ENCODE results near the gene CEND1.

CEND1 gene

DNA sequence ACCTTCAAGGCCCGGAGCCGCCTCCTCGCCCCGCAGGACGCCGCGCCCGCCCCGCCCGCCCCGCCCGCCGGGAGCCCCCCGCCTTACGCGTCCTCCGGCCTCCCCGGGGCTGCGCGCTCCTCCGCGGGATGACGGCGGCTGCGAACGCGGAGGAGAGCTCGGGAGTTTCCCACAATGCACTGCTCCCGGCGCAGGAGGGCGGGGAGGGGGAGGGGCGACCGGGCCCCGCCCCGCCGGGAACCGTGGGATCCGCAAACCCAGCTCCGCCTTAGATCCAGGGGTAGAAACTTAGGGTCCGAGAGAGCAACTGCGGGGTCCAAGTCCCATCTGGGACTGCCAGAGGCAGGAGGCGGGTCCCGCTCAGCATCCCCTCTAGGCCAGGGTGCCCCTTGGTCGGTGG, at the start of gene CEND1:
Gene CEND1, minus strand, starts transcription at position 148 of the 400 bp plus-strand sequence. CDS start 1,514 bp downstream, outside the sequence.
- DNase-seq, result no peak

DNA sequence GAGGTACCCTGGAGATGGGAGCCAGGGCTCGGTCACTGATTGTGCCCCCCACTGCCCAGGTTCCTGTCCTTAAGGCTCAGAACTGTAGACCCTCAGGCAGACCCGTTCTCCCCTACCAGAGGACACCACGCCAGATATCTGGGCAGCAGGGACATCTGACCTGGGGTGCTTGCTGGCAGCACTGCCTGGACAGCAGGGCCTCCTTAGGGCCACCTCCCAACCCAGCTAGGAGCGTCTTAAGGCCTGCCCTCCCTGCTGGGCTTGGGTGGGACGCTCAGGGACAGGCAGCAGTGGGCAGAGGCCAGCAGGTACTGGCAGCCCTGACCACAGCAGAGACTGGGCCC, 49.4 kb upstream of the CEND1 start:
- no peak for DNase-seq

DNA sequence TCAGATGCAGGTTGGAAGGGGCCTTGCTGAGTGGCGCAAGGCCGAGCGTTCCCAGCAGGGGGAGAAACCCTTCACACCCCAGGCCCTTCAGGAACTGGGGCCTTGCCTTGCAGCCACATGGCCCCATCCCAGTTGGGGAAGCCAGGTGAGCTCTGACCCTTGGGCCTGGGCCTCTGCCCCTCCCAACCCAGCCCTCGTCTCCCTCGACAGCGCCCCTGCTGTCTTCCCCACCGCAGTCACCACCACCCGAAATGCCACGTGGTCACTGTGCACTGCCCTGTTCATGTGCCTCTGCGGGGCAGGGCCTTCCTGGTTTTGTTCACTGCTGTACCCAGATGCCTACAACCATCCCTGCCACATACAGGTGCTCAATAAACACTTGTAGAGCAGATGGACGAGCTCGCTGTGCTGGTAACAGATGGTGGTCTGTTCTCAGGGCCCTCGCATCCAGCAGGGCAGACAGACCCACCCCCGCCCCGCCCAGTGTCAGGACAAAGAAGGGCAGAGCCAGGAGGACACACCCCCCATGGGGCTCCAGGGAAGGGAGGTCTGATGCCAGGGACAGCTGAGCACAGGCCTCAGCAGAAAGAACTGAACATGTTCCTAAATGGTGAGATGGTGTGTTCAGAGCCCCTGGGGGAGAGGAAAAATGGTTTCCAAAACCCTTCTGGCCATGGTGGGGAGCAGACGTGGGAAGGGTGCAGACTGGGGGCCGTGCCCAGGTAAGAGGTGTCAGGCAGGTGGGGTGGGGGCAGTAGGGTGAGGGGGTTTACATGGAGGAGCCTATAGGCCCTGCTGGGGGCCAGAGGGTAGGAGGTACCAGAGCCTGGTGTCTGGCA, 48.8 kb upstream of the CEND1 start:
- no peak for DNase-seq

GRCh38 chr11:837990-838307, 48.1 kb upstream of the CEND1 start:
- no peak for DNase-seq

DNA sequence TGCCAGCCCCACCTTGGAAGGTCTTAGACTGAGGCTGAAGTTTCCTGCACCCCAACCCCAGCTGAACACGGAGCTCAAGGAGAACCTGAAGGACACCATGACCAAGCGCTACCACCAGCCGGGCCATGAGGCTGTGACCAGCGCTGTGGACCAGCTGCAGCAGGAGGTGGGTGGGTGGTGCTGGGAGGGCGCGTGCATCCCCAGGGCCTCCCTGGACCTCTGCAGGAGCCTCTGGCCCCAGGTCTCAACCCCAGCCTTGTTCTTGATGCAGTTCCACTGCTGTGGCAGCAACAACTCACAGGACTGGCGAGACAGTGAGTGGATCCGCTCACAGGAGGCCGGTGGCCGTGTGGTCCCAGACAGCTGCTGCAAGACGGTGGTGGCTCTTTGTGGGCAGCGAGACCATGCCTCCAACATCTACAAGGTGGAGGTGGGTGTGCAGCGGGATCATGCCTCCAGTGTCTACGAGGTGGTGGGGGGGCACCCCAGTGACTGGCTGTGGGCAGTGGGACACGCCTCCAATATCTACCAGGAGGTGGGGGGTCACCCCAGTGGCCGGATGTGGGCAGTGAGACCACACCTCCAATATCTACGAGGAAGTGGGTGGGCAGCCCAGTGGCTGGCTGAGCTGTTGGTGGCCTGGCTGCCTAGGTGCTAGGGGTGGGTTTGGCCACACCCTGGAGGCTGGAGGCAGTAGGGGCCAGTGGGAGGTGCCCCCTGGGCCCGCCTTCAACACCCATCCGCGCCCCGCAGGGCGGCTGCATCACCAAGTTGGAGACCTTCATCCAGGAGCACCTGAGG, 47.5 kb upstream of the CEND1 start:
- DNase-seq, result no peak

- no peak for DNase-seq
These were observed 46.8 kb upstream of the CEND1 start for GRCh38 chr11:836700-837099.

DNA sequence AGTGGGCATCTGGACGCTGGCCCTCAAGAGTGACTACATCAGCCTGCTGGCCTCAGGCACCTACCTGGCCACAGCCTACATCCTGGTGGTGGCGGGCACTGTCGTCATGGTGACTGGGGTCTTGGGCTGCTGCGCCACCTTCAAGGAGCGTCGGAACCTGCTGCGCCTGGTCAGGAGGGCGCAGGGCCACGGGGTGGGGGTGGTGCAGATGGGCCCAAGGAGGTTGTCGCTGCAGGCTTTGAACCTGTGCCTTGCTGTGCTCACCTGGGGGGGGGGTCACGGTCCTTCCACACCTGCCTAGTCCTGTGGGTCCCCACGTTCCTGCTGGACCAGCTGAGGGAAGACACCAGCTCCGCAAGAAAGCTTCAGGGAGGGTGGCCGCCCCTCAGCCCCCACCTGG, 46.4 kb upstream of the CEND1 start:
- DNase-seq, result no peak

GRCh38 chr11:834371-835316, 44.8 kb upstream of the CEND1 start:
- DNase-seq, result no peak

DNA sequence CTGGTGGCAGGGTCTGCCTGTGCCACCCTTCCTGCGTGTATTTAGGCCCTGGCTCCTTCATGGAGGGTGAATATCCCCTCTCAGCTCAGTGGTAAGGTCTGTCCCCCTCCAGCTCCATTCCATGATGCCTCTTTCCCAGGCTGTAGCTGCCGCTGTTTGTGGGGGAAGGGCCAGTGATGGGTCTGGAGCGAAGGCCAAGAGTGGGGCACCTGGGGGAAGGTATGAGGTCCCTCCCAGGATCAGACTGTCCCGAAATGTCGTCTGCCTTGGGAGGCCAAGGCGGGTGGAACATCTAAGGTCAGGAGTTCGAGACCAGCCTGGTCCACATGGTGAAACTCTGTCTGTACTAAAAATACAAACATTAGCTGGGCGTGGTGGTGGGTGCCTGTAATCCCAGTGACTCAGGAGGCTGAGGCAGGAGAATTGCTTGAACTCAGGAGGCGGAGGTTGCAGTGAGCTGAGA, 44.0 kb upstream of the CEND1 start:
- DNase-seq, result no peak

DNA sequence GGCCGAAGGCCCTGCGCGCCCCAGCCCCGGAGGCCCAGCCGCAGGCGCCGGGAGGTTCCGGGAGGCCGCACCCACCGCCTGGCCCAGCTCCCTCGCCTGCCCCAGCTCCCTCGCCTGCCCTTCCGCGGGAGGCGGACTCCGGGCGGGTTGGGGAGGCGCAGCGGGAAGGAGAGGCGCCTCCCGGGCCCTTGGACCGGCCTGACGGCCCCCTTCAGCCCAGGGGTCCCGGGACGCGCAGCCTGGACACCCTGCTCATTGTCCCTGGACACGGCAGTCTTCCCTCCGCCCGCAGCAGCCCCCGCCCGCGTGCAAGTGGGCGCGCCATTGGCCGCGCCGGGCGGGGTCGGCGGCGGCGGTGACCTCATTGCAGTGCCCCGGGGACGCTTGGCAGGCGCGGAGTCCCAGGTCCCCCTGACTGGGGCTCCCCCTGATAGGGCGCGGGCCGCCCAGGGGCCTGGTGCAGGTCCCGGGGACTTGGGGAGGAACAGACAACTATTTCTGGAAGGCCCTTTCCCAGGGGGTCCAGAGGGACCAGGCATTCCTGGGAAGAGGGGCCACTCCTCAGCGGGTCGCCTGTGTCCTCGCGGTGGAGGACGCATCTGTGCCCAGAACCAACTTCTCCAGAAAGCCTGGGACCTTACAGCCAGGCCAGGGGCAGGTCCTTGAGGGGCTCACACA, 43.4 kb upstream of the CEND1 start:
- DNase-seq, result no peak

GRCh38 chr11:832529-833113, 42.7 kb upstream of the CEND1 start, which contains the start of gene CD151:
CD151 (plus strand) TSS chr11:832952; CDS start chr11:836070, 3,118 bp downstream.
- no peak for DNase-seq

GRCh38 chr11:831961-832528, 42.2 kb upstream of the CEND1 start:
- no peak for DNase-seq

DNA sequence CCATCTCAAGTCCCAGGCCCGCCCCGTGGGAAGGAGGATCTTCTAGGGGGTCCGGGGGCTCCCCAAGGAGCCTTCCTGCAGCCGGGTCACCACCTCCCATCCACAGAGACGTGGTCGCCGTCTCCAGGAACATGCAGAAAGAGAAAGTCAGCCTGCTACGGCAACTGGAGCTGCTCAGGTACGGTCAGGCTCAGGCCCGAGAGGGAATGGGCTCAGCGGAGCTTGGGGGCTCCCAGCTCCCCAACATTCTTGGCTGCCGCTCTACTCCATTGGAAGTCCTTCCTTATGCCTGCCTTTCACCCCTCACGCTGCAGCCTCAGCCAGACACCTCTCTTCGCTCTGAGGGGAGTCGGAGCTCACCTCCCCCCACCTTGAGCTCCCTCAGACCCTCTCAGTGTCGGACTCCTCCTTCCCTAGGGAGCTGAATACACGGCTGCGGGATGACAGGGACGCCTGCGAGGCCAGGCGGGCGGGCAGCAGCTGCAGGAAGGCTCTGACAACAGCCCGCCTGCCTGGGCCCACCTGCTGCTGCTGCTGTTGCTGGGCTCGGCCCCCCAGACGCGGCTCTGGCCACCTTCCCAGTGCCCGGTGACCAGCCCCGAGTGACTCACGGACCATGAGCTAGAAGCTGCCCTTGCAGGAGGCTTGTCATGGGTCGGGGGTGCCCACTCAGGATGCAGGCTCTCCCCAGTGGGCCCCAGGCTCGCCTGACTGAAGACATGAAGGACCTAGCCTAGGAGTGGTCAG, 41.4 kb upstream of the CEND1 start:
- DNase-seq, result no peak

DNA sequence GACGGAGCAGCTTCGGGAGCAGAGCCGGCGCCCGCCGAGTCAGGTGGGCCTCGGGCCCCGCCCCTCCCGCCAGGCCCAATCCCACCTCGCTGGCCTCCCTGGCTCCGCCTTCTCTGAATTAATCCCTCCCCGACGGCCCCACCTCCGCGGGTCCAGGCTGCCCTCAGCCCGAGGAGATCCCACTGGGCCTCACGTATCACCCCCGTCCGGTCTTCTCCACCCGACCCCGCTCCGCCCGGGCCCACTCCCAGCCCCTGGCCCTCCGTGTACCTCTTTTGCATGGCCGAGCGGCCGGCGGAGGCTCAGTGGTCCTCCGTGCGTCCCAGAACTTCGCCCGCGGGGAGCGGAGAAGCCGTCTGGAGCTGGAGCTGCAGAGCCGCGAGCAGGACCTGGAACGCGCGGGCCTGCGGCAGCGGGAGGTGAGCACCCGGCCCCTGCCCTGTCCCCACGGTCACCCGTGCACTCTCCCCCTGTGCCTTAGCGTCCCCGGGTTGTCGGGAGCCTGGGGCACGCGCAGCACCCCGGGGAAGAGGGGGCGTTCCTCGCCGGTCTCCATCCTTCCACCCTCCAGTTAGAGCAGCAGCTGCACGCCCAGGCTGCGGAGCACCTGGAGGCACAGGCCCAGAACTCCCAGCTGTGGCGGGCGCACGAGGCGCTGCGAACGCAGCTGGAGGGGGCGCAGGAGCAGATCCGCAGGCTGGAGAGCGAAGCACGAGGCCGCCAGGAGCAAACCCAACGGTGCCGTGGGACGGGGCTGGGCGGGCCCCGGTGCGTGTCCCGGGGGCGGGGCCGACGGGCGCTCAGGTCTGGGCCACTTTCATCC, 40.6 kb upstream of the CEND1 start:
- peak; percentile 85 for DNase-seq

GRCh38 chr11:829847-830294, 40.0 kb upstream of the CEND1 start:
- no peak for DNase-seq

- DNase-seq, result no peak
These were observed 39.4 kb upstream of the CEND1 start for GRCh38 chr11:829176-829846.

DNA sequence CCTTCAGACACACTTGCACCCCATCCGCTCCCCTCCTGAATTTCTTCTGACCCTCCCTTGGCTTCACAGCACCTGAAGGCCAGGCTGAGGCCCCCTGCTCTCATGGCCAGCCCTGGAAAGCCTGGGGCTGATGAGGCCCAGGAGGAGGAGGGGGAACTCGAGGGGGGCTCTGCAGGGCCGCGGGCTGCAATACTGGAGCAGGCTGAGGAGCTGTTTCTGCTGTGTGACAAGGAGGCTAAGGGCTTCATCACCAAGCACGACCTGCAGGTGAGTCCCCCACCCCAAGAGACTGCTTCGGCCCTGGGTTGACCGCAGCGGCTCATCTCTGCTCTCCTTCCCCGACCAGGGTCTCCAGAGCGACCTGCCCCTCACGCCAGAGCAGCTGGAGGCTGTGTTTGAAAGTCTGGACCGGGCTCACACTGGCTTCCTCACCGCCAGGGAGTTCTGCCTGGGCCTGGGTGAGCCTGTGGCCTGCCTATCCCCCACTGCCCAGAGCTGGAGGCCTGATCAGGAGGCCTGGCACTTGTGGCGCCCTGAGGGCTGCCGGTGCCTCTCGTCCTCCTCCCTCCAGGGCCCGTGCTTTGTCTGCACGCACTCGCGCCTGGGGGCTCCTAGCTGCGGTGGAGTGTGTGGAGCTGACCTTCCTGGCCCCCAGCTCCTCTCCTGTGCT, 38.8 kb upstream of the CEND1 start:
- no peak for DNase-seq

- no peak for DNase-seq
These were observed 38.0 kb upstream of the CEND1 start, which contains the start of gene CRACR2B for GRCh38 chr11:827897-828192. CRACR2B (plus strand) TSS chr11:827919; CDS start chr11:828608, 689 bp downstream.

All from femur (tissue), 1 donor.